GM20431 (cell line): ENCODE data around the gene AEBP2.
"Not testable (repeated sequence)": the region's sequence is repeated elsewhere in the genome, so short reads cannot be mapped to it uniquely, and the experiment has no call there.

Experiments used
- in situ Hi-C: fragments of 300-500 bp; cut with MseI, MboI; formaldehyde crosslinking; loops from one replicate; pipeline ENCODE4 v1.15.0; 2020; ENCODE audit warnings: low sequenced_read_pairs; ENCODE audit not compliant: unreplicated experiment

Gene AEBP2

GRCh38 chr12:19545301-19545700 is 106.0 kb downstream of the AEBP2 start:
- in situ Hi-C loops = no loop called here

- in situ Hi-C loops = no loop called here
Measured at GRCh38 chr12:19546027-19546426, 106.7 kb downstream of the AEBP2 start.

- in situ Hi-C loops = no loop called here
Measured at GRCh38 chr12:19546611-19547162, 107.4 kb downstream of the AEBP2 start.

- in situ Hi-C loops = no loop called here
Measured at GRCh38 chr12:19547271-19547671, 108.0 kb downstream of the AEBP2 start.

- in situ Hi-C loops = no loop called here
Measured at GRCh38 chr12:19548834-19549233, 109.5 kb downstream of the AEBP2 start.

- in situ Hi-C loops = no loop called here
Measured at GRCh38 chr12:19550626-19551025, 111.3 kb downstream of the AEBP2 start.

GRCh38 chr12:19552441-19553097 is 113.3 kb downstream of the AEBP2 start:
- in situ Hi-C loops = not testable (repeated sequence)

GRCh38 chr12:19553175-19553574 is 113.9 kb downstream of the AEBP2 start:
- in situ Hi-C loops = no loop called here

- in situ Hi-C loops = no loop called here
Measured at GRCh38 chr12:19561411-19561961, 122.2 kb downstream of the AEBP2 start.
